Measurements from ENCODE around the gene STIMATE.

The STIMATE gene

GRCh38 chr3:52877085-52877484 lies 20.3 kb downstream of the STIMATE start:
- H3K27ac ChIP-seq (ENCODE audit: low read length): no peak overlapping the region
- H3K9me3 ChIP-seq (replicated peaks; ENCODE audit: insufficient read depth, low read length): no peaks in the 10 kb centered on the region
- H3K4me2 ChIP-seq (ENCODE audit: low read depth, low read length): no peak overlapping the region
- H3K9me2 ChIP-seq (replicated peaks; ENCODE audit: insufficient read depth, low read length): no peaks in the 10 kb centered on the region
- DNase-seq: no peak
- no peak overlapping the region for H3K4me3 ChIP-seq (ENCODE audit: low read length)
- no peaks in the 10 kb centered on the region for H3K4me1 ChIP-seq (ENCODE audit: low read length)
- no peaks in the 10 kb centered on the region for H3K36me3 ChIP-seq (replicated peaks; ENCODE audit: insufficient read depth, low read length)
- no peaks in the 10 kb centered on the region; the same call in 1 of the 2 replicates for H3K79me2 ChIP-seq (ENCODE audit: low read length)
- H3F3A ChIP-seq (ENCODE audit: insufficient read depth, low read length): no peaks in the 10 kb centered on the region
- no peak overlapping the region for H3K9ac ChIP-seq (ENCODE audit: low read length)
- no peaks in the 10 kb centered on the region for H4K20me1 ChIP-seq (ENCODE audit: insufficient read depth, low read length)
- no peak for TF ChIP-seq CTCF (IDR thresholded peaks at IDR 0.05; ENCODE audit: low read length)
- H3K27me3 ChIP-seq (replicated peaks; ENCODE audit: insufficient read depth, low read length): no peaks in the 10 kb centered on the region
- no peak overlapping the region for H2AFZ ChIP-seq (ENCODE audit: low read length)

GRCh38 chr3:52874864-52875587 lies 22.3 kb downstream of the STIMATE start:
- Histone ChIP-seq H3K27me3 (replicated peaks; ENCODE audit: insufficient read depth, low read length) (no peaks in the 10 kb centered on the region), H3K79me2 (ENCODE audit: low read length) (no peaks in the 10 kb centered on the region; the same call in 1 of the 2 replicates), H3K9ac (ENCODE audit: low read length) (no peak overlapping the region), H3K9me2 (replicated peaks; ENCODE audit: insufficient read depth, low read length) (no peaks in the 10 kb centered on the region), H3F3A (ENCODE audit: insufficient read depth, low read length) (no peaks in the 10 kb centered on the region), H3K4me1 (ENCODE audit: low read length) (no peaks in the 10 kb centered on the region), H3K9me3 (replicated peaks; ENCODE audit: insufficient read depth, low read length) (no peaks in the 10 kb centered on the region), H3K4me2 (ENCODE audit: low read depth, low read length) (no peak overlapping the region), H4K20me1 (ENCODE audit: insufficient read depth, low read length) (no peaks in the 10 kb centered on the region), H2AFZ (ENCODE audit: low read length) (no peak overlapping the region), H3K4me3 (ENCODE audit: low read length) (no peak overlapping the region), H3K36me3 (replicated peaks; ENCODE audit: insufficient read depth, low read length) (no peaks in the 10 kb centered on the region), H3K27ac (ENCODE audit: low read length) (no peak overlapping the region)
- DNase-seq: no peak
- no peak for TF ChIP-seq EZH2 (optimal IDR thresholded peaks at IDR 0.05; ENCODE audit: low read depth, low read length)
- no peak for TF ChIP-seq EZH2phosphoT487 (IDR thresholded peaks at IDR 0.05; ENCODE audit: low read length)

- TF ChIP-seq EZH2 (optimal IDR thresholded peaks at IDR 0.05; ENCODE audit: low read depth, low read length) (no peak), EZH2phosphoT487 (IDR thresholded peaks at IDR 0.05; ENCODE audit: low read length) (no peak), CTCF (IDR thresholded peaks at IDR 0.05; ENCODE audit: low read length) (no peak)
- H3K9me3 ChIP-seq (replicated peaks; ENCODE audit: insufficient read depth, low read length): no peaks in the 10 kb centered on the region
- no peaks in the 10 kb centered on the region for H3K4me1 ChIP-seq (ENCODE audit: low read length)
- H3K9me2 ChIP-seq (replicated peaks; ENCODE audit: insufficient read depth, low read length): no peaks in the 10 kb centered on the region
- DNase-seq: no peak
- H2AFZ ChIP-seq (ENCODE audit: low read length): no peak overlapping the region
- no peaks in the 10 kb centered on the region for H3K36me3 ChIP-seq (replicated peaks; ENCODE audit: insufficient read depth, low read length)
- no peak overlapping the region for H3K4me2 ChIP-seq (ENCODE audit: low read depth, low read length)
- no peaks in the 10 kb centered on the region for H3K27me3 ChIP-seq (replicated peaks; ENCODE audit: insufficient read depth, low read length)
- H3K4me3 ChIP-seq (ENCODE audit: low read length): no peak overlapping the region
- no peaks in the 10 kb centered on the region for H4K20me1 ChIP-seq (ENCODE audit: insufficient read depth, low read length)
- no peaks in the 10 kb centered on the region; the same call in 1 of the 2 replicates for H3K79me2 ChIP-seq (ENCODE audit: low read length)
- H3F3A ChIP-seq (ENCODE audit: insufficient read depth, low read length): no peaks in the 10 kb centered on the region
- no peak overlapping the region for H3K9ac ChIP-seq (ENCODE audit: low read length)
- H3K27ac ChIP-seq (ENCODE audit: low read length): no peak overlapping the region
Measured at GRCh38 chr3:52874160-52874701, 23.1 kb downstream of the STIMATE start.
